ENCODE data around the gene CDC5L.

DNA sequence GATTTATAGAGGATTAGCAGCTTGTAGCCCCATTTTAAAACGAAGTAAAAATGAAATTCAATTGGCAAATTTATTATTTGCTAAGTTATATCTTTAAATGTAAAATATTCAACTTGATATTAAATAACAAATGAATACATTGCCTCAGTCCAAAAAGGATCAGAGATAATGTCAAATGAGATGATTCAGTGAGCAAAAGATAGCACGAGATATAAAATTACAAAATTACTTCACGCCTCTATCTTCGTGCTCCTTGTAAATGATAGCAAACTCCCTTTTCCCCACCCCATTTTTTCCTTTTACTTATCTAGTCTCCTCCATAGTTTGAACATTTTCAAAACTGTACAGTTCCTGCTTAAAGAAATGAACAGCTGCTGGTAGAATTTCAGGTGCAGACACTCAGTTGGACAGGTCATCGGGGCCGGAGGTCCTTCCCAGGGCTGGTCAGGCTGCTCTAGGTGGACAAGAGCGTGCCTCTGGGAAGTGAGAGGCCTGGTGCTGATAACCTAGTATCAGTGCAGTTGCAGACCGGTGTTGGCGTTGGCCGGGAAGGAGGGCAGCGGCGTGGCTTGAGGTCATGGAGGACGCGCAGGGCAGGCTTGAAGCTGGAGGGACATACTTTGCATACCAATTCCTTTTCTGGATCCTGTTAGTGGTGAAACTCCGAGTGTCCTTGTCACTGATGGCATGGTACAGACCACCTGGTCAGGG lies 83.9 kb downstream of the CDC5L start:
- TF ChIP-seq, protein P1, sequence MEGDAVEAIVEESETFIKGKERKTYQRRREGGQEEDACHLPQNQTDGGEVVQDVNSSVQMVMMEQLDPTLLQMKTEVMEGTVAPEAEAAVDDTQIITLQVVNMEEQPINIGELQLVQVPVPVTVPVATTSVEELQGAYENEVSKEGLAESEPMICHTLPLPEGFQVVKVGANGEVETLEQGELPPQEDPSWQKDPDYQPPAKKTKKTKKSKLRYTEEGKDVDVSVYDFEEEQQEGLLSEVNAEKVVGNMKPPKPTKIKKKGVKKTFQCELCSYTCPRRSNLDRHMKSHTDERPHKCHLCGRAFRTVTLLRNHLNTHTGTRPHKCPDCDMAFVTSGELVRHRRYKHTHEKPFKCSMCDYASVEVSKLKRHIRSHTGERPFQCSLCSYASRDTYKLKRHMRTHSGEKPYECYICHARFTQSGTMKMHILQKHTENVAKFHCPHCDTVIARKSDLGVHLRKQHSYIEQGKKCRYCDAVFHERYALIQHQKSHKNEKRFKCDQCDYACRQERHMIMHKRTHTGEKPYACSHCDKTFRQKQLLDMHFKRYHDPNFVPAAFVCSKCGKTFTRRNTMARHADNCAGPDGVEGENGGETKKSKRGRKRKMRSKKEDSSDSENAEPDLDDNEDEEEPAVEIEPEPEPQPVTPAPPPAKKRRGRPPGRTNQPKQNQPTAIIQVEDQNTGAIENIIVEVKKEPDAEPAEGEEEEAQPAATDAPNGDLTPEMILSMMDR (conservative IDR thresholded peaks at IDR 0.05 in 1 of 2, IDR thresholded peaks at IDR 0.05 in 1 of 2; ENCODE audit: extremely low read depth in 1 of 2, insufficient read depth in 1 of 2, low read depth in 1 of 2, low read length in 2 of 2): no peak
- no peak for TF ChIP-seq EZH2 (IDR thresholded peaks at IDR 0.05; ENCODE audit: borderline replicate concordance, low read length)

All from mammary epithelial cell (primary cell).